Measurements from ENCODE around the gene SEC14L3.

Gene SEC14L3

GRCh38 chr22:30471616-30472318 is at the start of gene SEC14L3:
Gene SEC14L3 (minus strand): TSS chr22:30472017. CDS start chr22:30471958, 59 bp downstream.
- no peak for DNase-seq

DNA sequence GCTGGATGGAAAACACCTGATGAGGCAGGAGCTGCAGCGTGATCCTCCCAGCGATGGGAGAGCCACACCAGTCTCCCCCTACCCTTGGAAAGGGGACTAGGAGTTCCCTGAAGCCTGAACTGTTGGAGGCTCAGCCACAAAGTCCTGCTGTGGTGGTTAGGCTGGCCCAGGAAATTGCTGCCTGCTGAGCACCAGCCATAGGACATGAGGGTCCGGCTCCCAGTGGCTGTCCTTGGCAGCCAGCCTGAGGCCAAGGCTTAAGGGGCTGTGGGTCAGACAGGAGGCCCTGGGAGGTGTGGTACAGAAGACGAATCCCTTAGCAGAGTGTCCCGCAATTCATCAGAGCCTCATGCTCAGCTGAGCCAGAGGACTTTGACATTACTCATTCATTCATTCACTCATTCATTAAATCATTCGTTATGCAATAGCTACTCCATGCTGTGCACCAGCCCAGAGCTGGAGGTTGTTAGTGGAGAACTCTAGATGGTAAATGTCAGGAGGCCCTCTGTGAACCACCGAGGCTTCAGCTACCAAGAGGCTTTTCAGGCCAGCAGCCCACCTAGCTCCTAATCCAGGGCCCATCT is 48.1 kb upstream of the SEC14L3 start:
- DNase-seq: no peak

- no peak for DNase-seq
Measured at GRCh38 chr22:30516731-30517130, 44.9 kb upstream of the SEC14L3 start.

- DNase-seq: no peak
Measured at GRCh38 chr22:30516273-30516672, 44.5 kb upstream of the SEC14L3 start.

GRCh38 chr22:30514252-30514651 is 42.4 kb upstream of the SEC14L3 start:
- no peak for DNase-seq

- no peak for DNase-seq
Measured at GRCh38 chr22:30513462-30513861, 41.6 kb upstream of the SEC14L3 start.

DNA sequence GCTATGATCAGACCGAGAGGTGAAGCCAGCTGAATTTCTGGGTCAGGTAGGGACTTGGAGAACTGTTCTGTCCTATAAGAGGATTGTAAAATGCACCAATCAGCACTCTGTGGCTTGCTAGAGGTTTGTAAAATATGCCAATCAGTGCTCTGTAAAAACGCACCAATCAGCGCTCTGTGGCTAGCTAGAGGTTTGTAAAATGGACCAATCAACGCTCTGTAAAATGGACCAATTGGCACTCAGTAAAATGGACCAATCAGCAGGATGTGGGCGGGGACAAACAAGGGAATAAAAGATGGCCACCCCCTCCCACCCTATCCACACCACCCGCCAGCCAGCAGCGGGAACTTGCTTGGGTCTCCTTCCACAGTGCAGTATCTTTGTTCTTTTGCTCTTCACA is 40.1 kb upstream of the SEC14L3 start:
- no peak for DNase-seq

DNA sequence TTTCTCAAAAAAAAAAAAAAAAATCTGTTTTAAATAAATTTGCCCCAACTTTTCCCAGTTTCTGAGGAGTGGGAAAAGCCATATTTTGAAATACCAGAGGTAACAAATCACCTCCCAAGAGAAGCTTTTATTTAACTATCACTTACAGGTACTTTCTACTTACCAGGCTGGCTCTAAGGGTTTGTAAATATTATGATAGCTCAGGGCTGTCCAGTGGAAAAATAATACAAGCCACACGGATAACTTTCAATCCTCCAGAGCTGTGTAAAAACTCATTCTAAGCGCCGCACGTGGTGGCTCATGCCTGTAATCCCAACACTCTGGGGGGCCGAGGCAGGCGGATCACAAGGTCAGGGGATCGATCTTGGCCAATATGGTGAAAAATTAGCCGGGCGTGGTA is 39.3 kb upstream of the SEC14L3 start:
- DNase-seq: no peak

- DNase-seq: no peak
Measured at GRCh38 chr22:30508216-30508615, 36.4 kb upstream of the SEC14L3 start.

- no peak for DNase-seq
Measured at GRCh38 chr22:30507670-30508069, 35.9 kb upstream of the SEC14L3 start.

GRCh38 chr22:30506507-30506968 is 34.7 kb upstream of the SEC14L3 start:
- no peak for DNase-seq

- no peak for DNase-seq
Measured at GRCh38 chr22:30503551-30503950, 31.7 kb upstream of the SEC14L3 start.

GRCh38 chr22:30502911-30503310 is 31.1 kb upstream of the SEC14L3 start:
- no peak for DNase-seq

DNA sequence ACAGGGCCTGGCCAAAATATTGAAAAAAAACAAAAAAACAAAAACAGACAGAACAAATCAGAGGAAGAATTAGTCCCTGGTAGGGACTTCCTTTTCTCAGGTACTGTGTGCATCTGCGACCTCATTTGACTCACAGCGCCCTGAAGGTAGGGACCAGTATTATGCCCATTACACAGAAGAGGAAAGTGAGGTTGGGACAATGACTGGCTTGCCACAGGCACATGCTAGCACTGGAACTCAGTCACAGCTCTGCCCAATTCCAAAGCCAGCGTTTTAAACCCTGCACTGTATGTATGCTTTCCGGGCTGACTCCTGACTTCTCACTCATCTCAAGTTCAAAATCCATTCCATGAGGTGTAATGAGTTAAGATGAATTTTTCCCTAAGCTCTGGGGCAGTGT is 30.3 kb upstream of the SEC14L3 start:
- no peak for DNase-seq

DNA sequence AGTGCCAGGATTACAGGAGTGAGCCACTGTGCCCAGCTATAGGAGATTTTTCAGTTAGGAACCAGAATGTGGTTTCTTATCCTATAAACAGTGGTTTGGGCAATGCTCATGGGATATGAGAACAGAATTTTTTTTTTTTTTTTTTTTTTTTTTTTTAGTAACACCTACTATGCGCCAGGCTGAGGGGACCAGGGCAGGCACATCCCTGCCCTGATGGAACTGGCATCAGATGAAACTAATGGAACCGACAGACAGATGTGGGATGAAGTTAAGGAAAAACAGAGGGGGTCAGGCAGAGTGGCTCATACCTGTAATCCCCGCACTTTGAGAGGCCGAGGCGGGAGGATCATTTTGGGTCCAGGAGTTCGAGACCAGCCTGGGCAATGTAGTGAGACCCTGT is 28.8 kb upstream of the SEC14L3 start:
- DNase-seq: no peak

GRCh38 chr22:30497466-30498150 is 25.8 kb upstream of the SEC14L3 start:
- DNase-seq: no peak

- DNase-seq: no peak
Measured at GRCh38 chr22:30495041-30495784, 23.4 kb upstream of the SEC14L3 start.

DNA sequence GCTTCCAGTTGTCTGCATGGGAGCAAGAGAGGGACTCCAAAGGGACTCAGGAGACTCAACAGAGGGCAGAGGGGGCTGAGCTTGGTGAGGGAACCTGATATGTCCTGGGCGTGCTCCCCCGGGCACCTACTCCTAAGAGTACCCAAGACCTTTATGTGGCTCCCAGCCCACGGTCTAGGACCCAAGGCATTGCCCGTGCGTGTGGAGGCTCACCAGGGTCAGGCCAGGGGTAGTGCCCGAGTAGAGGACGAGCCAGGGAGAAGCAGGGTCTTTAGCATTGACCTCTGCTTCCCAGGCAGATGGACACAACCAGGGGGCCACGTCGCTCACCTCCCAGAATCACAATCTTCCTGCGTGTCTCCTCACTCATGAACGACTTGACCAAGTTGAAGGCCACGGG is 20.3 kb upstream of the SEC14L3 start:
- DNase-seq: no peak

GRCh38 chr22:30491381-30491780 is 19.6 kb upstream of the SEC14L3 start:
- no peak for DNase-seq

GRCh38 chr22:30490399-30490798 is 18.6 kb upstream of the SEC14L3 start:
- DNase-seq: no peak

DNA sequence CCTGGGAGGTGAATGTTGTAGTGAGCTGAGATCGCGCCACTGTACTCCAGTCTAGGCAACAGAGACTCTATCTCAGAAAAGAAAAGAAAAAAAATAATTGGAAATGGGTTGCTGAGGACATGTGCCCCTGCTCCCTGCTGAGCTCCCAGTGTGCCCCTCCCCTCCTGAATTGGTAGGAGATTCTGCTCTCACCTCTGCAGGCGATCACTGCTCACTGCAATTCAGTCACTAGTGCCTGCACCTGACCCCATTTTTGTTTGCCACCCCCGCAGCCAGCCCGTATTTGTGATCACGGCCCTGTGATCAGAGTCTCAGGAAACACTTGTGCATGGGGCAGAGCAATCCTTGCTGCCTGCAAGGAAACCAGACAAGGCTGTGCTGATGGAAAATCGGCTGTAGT is 16.3 kb upstream of the SEC14L3 start:
- no peak for DNase-seq

- DNase-seq: no peak
Measured at GRCh38 chr22:30486661-30487115, 14.9 kb upstream of the SEC14L3 start.

DNA sequence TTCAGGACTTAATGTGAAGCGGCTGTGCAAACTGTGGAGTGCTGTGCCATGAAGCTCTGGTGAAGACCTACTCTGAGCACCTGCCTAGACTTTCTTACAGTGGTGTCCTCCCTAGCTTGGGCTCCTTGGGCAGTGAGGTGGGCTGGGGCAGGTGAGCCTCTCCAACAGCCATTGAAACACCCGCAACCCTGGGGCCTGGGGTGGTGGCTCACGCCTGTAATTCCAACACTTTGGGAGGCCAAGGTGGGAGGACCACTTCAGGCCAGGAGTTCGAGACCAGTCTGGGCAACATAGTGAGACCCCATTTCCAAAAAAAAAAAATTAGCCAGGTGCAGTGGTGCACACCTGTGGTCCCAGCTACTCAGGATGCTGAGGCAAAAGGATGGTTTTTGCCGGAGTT is 14.3 kb upstream of the SEC14L3 start:
- DNase-seq: no peak

Measured in AML-193 (cell line).